ENCODE data around the gene CCDC78.

The CCDC78 gene

DNA sequence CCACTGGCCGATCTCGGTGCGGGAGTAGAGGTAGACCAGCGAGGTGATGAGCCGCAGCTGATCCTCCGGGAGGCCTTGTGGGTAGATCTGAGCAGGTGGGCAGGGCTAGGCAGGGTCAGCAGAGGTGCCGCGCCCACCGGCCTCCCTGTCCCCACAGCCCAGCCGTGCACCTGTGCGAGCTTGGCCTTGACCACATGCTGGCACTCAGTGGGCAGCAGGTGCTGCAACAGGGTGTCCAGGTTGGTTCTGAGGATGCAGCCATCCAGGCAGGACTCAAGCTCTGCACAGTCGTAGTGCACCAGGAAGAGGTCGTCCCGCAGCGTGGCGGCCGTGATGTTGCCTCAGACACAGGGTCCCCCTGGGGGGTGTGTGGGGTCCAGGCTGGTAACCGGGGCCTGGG, 46.7 kb upstream of the CCDC78 start:
- no peak overlapping the region for H3K4me2 ChIP-seq (ENCODE audit: low read depth, low read length, poor library complexity, severe bottlenecking)
- TF ChIP-seq EZH2phosphoT487 (IDR thresholded peaks at IDR 0.05; ENCODE audit: borderline replicate concordance), result no peak
- TF ChIP-seq, protein P1, sequence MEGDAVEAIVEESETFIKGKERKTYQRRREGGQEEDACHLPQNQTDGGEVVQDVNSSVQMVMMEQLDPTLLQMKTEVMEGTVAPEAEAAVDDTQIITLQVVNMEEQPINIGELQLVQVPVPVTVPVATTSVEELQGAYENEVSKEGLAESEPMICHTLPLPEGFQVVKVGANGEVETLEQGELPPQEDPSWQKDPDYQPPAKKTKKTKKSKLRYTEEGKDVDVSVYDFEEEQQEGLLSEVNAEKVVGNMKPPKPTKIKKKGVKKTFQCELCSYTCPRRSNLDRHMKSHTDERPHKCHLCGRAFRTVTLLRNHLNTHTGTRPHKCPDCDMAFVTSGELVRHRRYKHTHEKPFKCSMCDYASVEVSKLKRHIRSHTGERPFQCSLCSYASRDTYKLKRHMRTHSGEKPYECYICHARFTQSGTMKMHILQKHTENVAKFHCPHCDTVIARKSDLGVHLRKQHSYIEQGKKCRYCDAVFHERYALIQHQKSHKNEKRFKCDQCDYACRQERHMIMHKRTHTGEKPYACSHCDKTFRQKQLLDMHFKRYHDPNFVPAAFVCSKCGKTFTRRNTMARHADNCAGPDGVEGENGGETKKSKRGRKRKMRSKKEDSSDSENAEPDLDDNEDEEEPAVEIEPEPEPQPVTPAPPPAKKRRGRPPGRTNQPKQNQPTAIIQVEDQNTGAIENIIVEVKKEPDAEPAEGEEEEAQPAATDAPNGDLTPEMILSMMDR (conservative IDR thresholded peaks at IDR 0.05; ENCODE audit: low read length), result no peak
- no peak overlapping the region for H3K9ac ChIP-seq (ENCODE audit: low read depth, low read length, poor library complexity, severe bottlenecking)
- H3K9me2 ChIP-seq (replicated peaks; ENCODE audit: low read depth, low read length), result no peaks in the 10 kb centered on the region
- H2AFZ ChIP-seq (ENCODE audit: low read length), result no peak overlapping the region
- H3K9me3 ChIP-seq (ENCODE audit: insufficient read depth, low read depth, low read length), result no peaks in the 10 kb centered on the region
- H3K79me2 ChIP-seq (ENCODE audit: insufficient read depth, low read length), result no peaks in the 10 kb centered on the region
- no peaks in the 10 kb centered on the region for H3K27me3 ChIP-seq (ENCODE audit: insufficient read depth, low read length, poor library complexity, severe bottlenecking)
- no peaks in the 10 kb centered on the region for H4K20me1 ChIP-seq (ENCODE audit: insufficient read depth, low read length, poor library complexity, severe bottlenecking)
- no peaks in the 10 kb centered on the region for H3K4me1 ChIP-seq (ENCODE audit: insufficient read depth, low read length, poor library complexity, severe bottlenecking)
- no peaks in the 10 kb centered on the region for H3F3A ChIP-seq (ENCODE audit: low read depth)
- H3K4me3 ChIP-seq (ENCODE audit: low read length, poor library complexity, severe bottlenecking), result no peak overlapping the region
- no peaks in the 10 kb centered on the region for H3K36me3 ChIP-seq (ENCODE audit: insufficient read depth, low read length)

DNA sequence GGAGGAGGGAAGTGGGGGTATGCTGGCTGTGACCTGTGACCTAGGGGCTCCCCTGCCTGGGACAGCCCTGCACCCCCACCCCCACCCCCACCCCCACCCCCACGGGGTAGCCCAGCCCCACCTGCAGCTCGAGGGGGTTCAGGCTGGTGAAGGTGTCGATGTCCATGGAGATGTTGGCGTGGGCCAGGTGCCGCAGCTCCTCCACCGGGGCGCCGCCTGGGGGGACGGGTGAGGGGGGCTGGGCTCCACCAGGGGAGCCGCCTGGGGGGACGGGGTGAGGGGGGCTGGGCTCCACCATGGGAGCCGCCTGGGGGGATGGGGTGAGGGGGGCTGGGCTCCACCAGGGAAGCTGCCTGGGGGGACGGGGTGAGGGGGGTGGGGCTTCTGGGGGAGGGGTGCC, 44.2 kb upstream of the CCDC78 start:
- no peaks in the 10 kb centered on the region for H3K9me2 ChIP-seq (replicated peaks; ENCODE audit: low read depth, low read length)
- TF ChIP-seq EZH2phosphoT487 (IDR thresholded peaks at IDR 0.05; ENCODE audit: borderline replicate concordance), result no peak
- TF ChIP-seq, protein P1 (conservative IDR thresholded peaks at IDR 0.05; ENCODE audit: low read length), result no peak
- no peaks in the 10 kb centered on the region for H3K36me3 ChIP-seq (ENCODE audit: insufficient read depth, low read length)
- no peaks in the 10 kb centered on the region for H4K20me1 ChIP-seq (ENCODE audit: insufficient read depth, low read length, poor library complexity, severe bottlenecking)
- H2AFZ ChIP-seq (ENCODE audit: low read length), result no peak overlapping the region
- H3K27me3 ChIP-seq (ENCODE audit: insufficient read depth, low read length, poor library complexity, severe bottlenecking), result no peaks in the 10 kb centered on the region
- H3K4me1 ChIP-seq (ENCODE audit: insufficient read depth, low read length, poor library complexity, severe bottlenecking), result no peaks in the 10 kb centered on the region
- H3F3A ChIP-seq (ENCODE audit: low read depth), result no peaks in the 10 kb centered on the region
- no peak overlapping the region for H3K4me3 ChIP-seq (ENCODE audit: low read length, poor library complexity, severe bottlenecking)
- H3K9me3 ChIP-seq (ENCODE audit: insufficient read depth, low read depth, low read length), result no peaks in the 10 kb centered on the region
- H3K79me2 ChIP-seq (ENCODE audit: insufficient read depth, low read length), result no peaks in the 10 kb centered on the region
- no peak overlapping the region for H3K4me2 ChIP-seq (ENCODE audit: low read depth, low read length, poor library complexity, severe bottlenecking)
- no peak overlapping the region for H3K9ac ChIP-seq (ENCODE audit: low read depth, low read length, poor library complexity, severe bottlenecking)

DNA sequence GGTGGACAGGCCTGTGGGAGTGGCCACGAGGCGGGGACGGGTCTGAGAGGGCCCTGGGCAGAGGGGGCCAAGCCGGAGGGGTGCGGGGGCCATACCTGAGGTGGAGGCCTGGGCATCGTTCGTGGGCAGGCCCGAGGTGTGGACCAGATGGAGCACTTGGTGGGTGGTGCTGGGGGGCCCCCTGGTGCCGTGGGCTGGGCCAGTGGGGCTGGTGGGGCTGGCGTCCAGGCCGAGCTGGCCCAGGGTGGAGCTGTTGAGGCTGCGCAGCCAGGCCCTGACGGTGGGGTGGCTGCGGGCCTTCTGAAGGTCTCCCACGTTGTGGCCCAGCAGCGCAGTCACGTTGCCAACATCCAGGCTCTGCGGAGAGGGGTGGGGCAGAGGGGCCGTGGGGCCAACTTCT, 43.7 kb upstream of the CCDC78 start:
- Histone ChIP-seq H3K27me3 (ENCODE audit: insufficient read depth, low read length, poor library complexity, severe bottlenecking) (no peaks in the 10 kb centered on the region), H4K20me1 (ENCODE audit: insufficient read depth, low read length, poor library complexity, severe bottlenecking) (no peaks in the 10 kb centered on the region), H3K9me2 (replicated peaks; ENCODE audit: low read depth, low read length) (no peaks in the 10 kb centered on the region), H2AFZ (ENCODE audit: low read length) (no peak overlapping the region), H3K4me2 (ENCODE audit: low read depth, low read length, poor library complexity, severe bottlenecking) (no peak overlapping the region), H3K4me3 (ENCODE audit: low read length, poor library complexity, severe bottlenecking) (no peak overlapping the region), H3K9ac (ENCODE audit: low read depth, low read length, poor library complexity, severe bottlenecking) (no peak overlapping the region), H3K4me1 (ENCODE audit: insufficient read depth, low read length, poor library complexity, severe bottlenecking) (no peaks in the 10 kb centered on the region), H3K9me3 (ENCODE audit: insufficient read depth, low read depth, low read length) (no peaks in the 10 kb centered on the region), H3K79me2 (ENCODE audit: insufficient read depth, low read length) (no peaks in the 10 kb centered on the region), H3K36me3 (ENCODE audit: insufficient read depth, low read length) (no peaks in the 10 kb centered on the region), H3F3A (ENCODE audit: low read depth) (no peaks in the 10 kb centered on the region)
- TF ChIP-seq, protein P1 (conservative IDR thresholded peaks at IDR 0.05; ENCODE audit: low read length), result no peak
- TF ChIP-seq EZH2phosphoT487 (IDR thresholded peaks at IDR 0.05; ENCODE audit: borderline replicate concordance), result no peak
